Thyroid gland (tissue), 4 donors: ENCODE results near the gene SEC14L5.
A peak's percentile ranks its signal among the peaks of the same experiment; 100 is the strongest.

Source experiments
- CTCF ChIP-seq, 6 experiments: fragments of 200-600 bp in 3 of 6; fragments of 450-650 bp in 3 of 6; sonication (generic) in 3 of 6; IDR thresholded peaks; one replicate each; pipeline ENCODE4 v1.5.1; 2016 to 2019; ENCODE audit warnings: antibody characterized with exemption in 6 of 6, mild to moderate bottlenecking in 2 of 6, inconsistent platforms in 1 of 6, moderate library complexity in 1 of 6
- POLR2A ChIP-seq, 2 donors: fragments of 450-650 bp; IDR thresholded peaks; one replicate each; pipeline ENCODE4 v1.6.1; 2017; ENCODE audit warnings: antibody characterized with exemption in 2 of 2, mild to moderate bottlenecking in 2 of 2, moderate library complexity in 1 of 2

GRCh38 chr16:4957720-4958509 lies at the start of gene SEC14L5:
- no peak for TF ChIP-seq CTCF (IDR thresholded peaks at IDR 0.05)
- TF ChIP-seq POLR2A (IDR thresholded peaks at IDR 0.05), result peak in 1 of 2 donors; percentile 57
